DND-41 (cell line): ENCODE data around the gene MAST4.

Source experiments
- CTCF ChIP-seq: IDR thresholded peaks from 2 replicates; pipeline ENCODE4 v1.5.1; 2012; ENCODE audit warnings: borderline replicate concordance, low read length, moderate library complexity, mild to moderate bottlenecking; ENCODE audit not compliant: poor library complexity, severe bottlenecking; ENCODE audit errors: extremely low read depth
- EZH2 ChIP-seq: IDR thresholded peaks from 3 replicates; pipeline ENCODE4 v1.6.1; 2012; ENCODE audit warnings: borderline replicate concordance, low read depth, mild to moderate bottlenecking, moderate library complexity, low read length, inconsistent platforms; ENCODE audit not compliant: severe bottlenecking

DNA sequence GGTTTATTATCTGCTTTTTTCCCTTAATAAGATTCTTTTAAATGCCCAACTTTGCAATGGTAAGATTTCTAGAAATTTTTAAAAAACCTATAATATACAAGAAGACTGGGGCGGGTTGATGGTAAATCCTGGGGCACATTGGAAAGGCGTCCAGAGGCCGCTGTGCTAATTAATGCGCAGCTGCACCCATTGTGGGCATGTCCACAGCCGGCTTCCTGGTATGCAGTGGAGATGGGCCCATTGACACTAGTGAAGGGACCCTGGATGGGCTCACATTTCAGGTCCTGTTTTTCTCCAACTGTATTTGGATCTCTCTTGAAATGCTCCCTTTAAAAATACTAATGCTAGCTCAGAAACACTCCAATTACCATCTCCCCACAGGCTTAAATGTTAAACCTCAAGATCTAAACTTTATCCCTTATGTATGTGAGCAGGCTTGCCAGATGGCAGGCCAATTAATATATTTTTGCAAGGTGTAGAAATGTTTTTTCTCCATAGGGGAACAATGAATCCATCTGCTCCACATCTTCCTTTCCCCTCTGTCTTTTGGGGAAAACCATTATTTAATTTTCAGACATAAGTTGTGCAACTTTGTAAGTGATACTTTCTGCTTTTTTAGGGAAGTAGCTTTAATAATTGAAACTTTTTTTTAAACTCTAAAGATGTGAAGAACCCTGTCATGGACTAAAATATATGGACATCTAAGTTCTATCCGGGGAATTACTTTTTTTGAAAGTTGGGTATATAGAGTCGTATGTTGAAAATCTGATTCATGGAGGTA lies 423.1 kb downstream of the MAST4 start:
- TF ChIP-seq CTCF (no peak), EZH2 (no peak)
